SK-N-SH treated with all-trans-retinoic acid at 6 μM for 48 hours (cell line): ENCODE results near the gene IL17RD.
A peak's percentile ranks its signal among the peaks of the same experiment; 100 is the strongest.

Source experiments
- ATAC-seq: fragments of 200-7000 bp; cut with Tn5 transposase; 3 replicates; pipeline ENCODE4 v1.9.1; 2020; ENCODE audit warnings: mild to moderate bottlenecking, moderate library complexity
- ARNTL ChIP-seq: fragments of 450-650 bp; formaldehyde crosslinking; IDR thresholded peaks from 2 replicates; pipeline ENCODE4 v1.5.0; 2020; ENCODE audit warnings: low read depth, mild to moderate bottlenecking, moderate library complexity, borderline replicate concordance
- BACH2 ChIP-seq: fragments of 250-450 bp; sonication (Bioruptor Pico); IDR thresholded peaks from 2 replicates; pipeline ENCODE4 v1.9.0; 2021; ENCODE audit warnings: mild to moderate bottlenecking, borderline replicate concordance
- CREB5 ChIP-seq: fragments of 250-450 bp; sonication (Bioruptor Pico); IDR thresholded peaks from 2 replicates; pipeline ENCODE4 v1.5.1; 2020; ENCODE audit warnings: low read depth, mild to moderate bottlenecking, moderate library complexity
- CSDC2 ChIP-seq: fragments of 250-450 bp; sonication (Bioruptor Pico); IDR thresholded peaks from 2 replicates; pipeline ENCODE4 v1.5.0; 2020; ENCODE audit warnings: mild to moderate bottlenecking, moderate library complexity
- CSRNP3 ChIP-seq: fragments of 250-450 bp; sonication (Bioruptor Pico); IDR thresholded peaks from 2 replicates; pipeline ENCODE4 v1.5.1; 2021; ENCODE audit warnings: mild to moderate bottlenecking, moderate library complexity
- ESRRG ChIP-seq: fragments of 250-450 bp; sonication (Bioruptor Pico); IDR thresholded peaks from 2 replicates; pipeline ENCODE4 v1.6.1; 2021; ENCODE audit warnings: mild to moderate bottlenecking
- GLIS3 ChIP-seq: fragments of 250-450 bp; sonication (Bioruptor Pico); IDR thresholded peaks from 2 replicates; pipeline ENCODE4 v1.5.0; 2020; ENCODE audit warnings: mild to moderate bottlenecking, moderate library complexity
- ISL1 ChIP-seq: fragments of 250-450 bp; sonication (Bioruptor Pico); IDR thresholded peaks from 2 replicates; pipeline ENCODE4 v2.1.2; 2022; ENCODE audit warnings: mild to moderate bottlenecking, moderate library complexity
- OSR1 ChIP-seq: fragments of 250-450 bp; sonication (Bioruptor Pico); IDR thresholded peaks from 2 replicates; pipeline ENCODE4 v1.8.0; 2022; ENCODE audit warnings: moderate library complexity, mild to moderate bottlenecking, inconsistent platforms
- PATZ1 ChIP-seq: fragments of 250-450 bp; sonication (Bioruptor Pico); IDR thresholded peaks from 2 replicates; pipeline ENCODE4 v1.8.0; 2020; ENCODE audit warnings: mild to moderate bottlenecking, moderate library complexity, borderline replicate concordance
- POU6F1 ChIP-seq: fragments of 250-450 bp; sonication (Bioruptor Pico); IDR thresholded peaks from 2 replicates; pipeline ENCODE4 v1.8.0; 2021; ENCODE audit warnings: low read depth, mild to moderate bottlenecking, moderate library complexity, borderline replicate concordance
- PPARA ChIP-seq: fragments of 250-450 bp; sonication (Bioruptor Pico); IDR thresholded peaks from 2 replicates; pipeline ENCODE4 v1.5.0; 2020; ENCODE audit warnings: mild to moderate bottlenecking, borderline replicate concordance
- RARB ChIP-seq: fragments of 250-450 bp; sonication (Bioruptor Pico); IDR thresholded peaks from 2 replicates; pipeline ENCODE4 v1.8.0; 2021; ENCODE audit warnings: mild to moderate bottlenecking, moderate library complexity
- SNAI2 ChIP-seq: fragments of 250-450 bp; sonication (Bioruptor Pico); IDR thresholded peaks from 2 replicates; pipeline ENCODE4 v1.5.0; 2020; ENCODE audit warnings: mild to moderate bottlenecking, moderate library complexity
- TCF4 ChIP-seq: fragments of 250-450 bp; sonication (Bioruptor Pico); IDR thresholded peaks from 2 replicates; pipeline ENCODE4 v1.8.0; 2021; ENCODE audit warnings: mild to moderate bottlenecking, moderate library complexity, borderline replicate concordance
- TOX ChIP-seq: fragments of 250-450 bp; sonication (Bioruptor Pico); IDR thresholded peaks from 2 replicates; pipeline ENCODE4 v1.8.0; 2021; ENCODE audit warnings: mild to moderate bottlenecking, moderate library complexity, borderline replicate concordance
- TSHZ2 ChIP-seq: fragments of 250-450 bp; sonication (Bioruptor Pico); IDR thresholded peaks from 2 replicates; pipeline ENCODE4 v1.5.0; 2020; ENCODE audit warnings: mild to moderate bottlenecking, moderate library complexity
- ZC3H10 ChIP-seq: fragments of 250-450 bp; sonication (Bioruptor Pico); IDR thresholded peaks from 2 replicates; pipeline ENCODE4 v1.5.1; 2021; ENCODE audit warnings: mild to moderate bottlenecking, moderate library complexity
- ZFP3 ChIP-seq: fragments of 250-450 bp; sonication (Bioruptor Pico); IDR thresholded peaks from 2 replicates; pipeline ENCODE4 v1.5.0; 2020; ENCODE audit warnings: mild to moderate bottlenecking, moderate library complexity
- ZFP30 ChIP-seq: fragments of 450-650 bp; formaldehyde crosslinking; IDR thresholded peaks from 2 replicates; pipeline ENCODE4 v1.5.0; 2022; ENCODE audit warnings: mild to moderate bottlenecking, moderate library complexity
- ZNF565 ChIP-seq: fragments of 450-650 bp; formaldehyde crosslinking; conservative IDR thresholded peaks from 2 replicates; pipeline ENCODE4 v1.5.0; 2020; ENCODE audit warnings: low read depth, mild to moderate bottlenecking, moderate library complexity
- ZNF70 ChIP-seq: fragments of 450-650 bp; formaldehyde crosslinking; IDR thresholded peaks from 2 replicates; pipeline ENCODE4 v1.5.0; 2020; ENCODE audit warnings: mild to moderate bottlenecking, moderate library complexity
- ZNF8 ChIP-seq: fragments of 450-650 bp; formaldehyde crosslinking; IDR thresholded peaks from 2 replicates; pipeline ENCODE4 v1.5.0; 2020; ENCODE audit warnings: mild to moderate bottlenecking, moderate library complexity

IL17RD gene

GRCh38 chr3:57151021-57151449 lies 14.1 kb downstream of the IL17RD start:
- TF ChIP-seq ZNF565 (CRISPR knock-in tag) = 0 out of 2 replicates have a peak, but pooled peaks have one; percentile 11
- TF ChIP-seq POU6F1 (CRISPR knock-in tag) = no peak
- peak; percentile 51; the same call in 1 of the 2 replicates for TF ChIP-seq RARB
- TF ChIP-seq OSR1 = no peak
- TF ChIP-seq ZFP30 = no peak
- TF ChIP-seq CSRNP3 = no peak
- TF ChIP-seq ZFP3 = no peak
- peak; percentile 78 for TF ChIP-seq CREB5 (CRISPR knock-in tag)
- no peak for TF ChIP-seq BACH2
- no peak for TF ChIP-seq PPARA (CRISPR knock-in tag)
- TF ChIP-seq ZC3H10 (CRISPR knock-in tag) = no peak
- no peak for TF ChIP-seq ESRRG (CRISPR knock-in tag)
- peak; percentile 71 for TF ChIP-seq TCF4 (CRISPR knock-in tag)
- TF ChIP-seq TSHZ2 (CRISPR knock-in tag) = peak; percentile 86
- TF ChIP-seq PATZ1 (CRISPR knock-in tag) = peak; percentile 64; the same call in 1 of the 2 replicates
- TF ChIP-seq TOX (CRISPR knock-in tag) = peak; percentile 43
- no peak for TF ChIP-seq SNAI2 (CRISPR knock-in tag)
- no peak for TF ChIP-seq GLIS3
- TF ChIP-seq ARNTL = no peak
- TF ChIP-seq CSDC2 (CRISPR knock-in tag) = no peak
- TF ChIP-seq ZNF70 (CRISPR knock-in tag) = 0 out of 2 replicates have a peak, but pooled peaks have one; percentile 11
- TF ChIP-seq ZNF8 (CRISPR knock-in tag) = 0 out of 2 replicates have a peak, but pooled peaks have one; percentile 10
- TF ChIP-seq ISL1 (CRISPR knock-in tag) = peak; percentile 95
- peak; percentile 88 for ATAC-seq

GRCh38 chr3:57150113-57150581 lies 15.0 kb downstream of the IL17RD start:
- peak; percentile 42 for ATAC-seq
- TF ChIP-seq RARB (no peak), CREB5 (CRISPR knock-in tag) (no peak), PATZ1 (CRISPR knock-in tag) (peak; percentile 48; the same call in 1 of the 2 replicates), TOX (CRISPR knock-in tag) (no peak), ZNF565 (CRISPR knock-in tag) (no peak), CSRNP3 (no peak), ZFP30 (no peak), ZC3H10 (CRISPR knock-in tag) (no peak), ISL1 (CRISPR knock-in tag) (peak; percentile 76), ESRRG (CRISPR knock-in tag) (no peak), SNAI2 (CRISPR knock-in tag) (no peak), CSDC2 (CRISPR knock-in tag) (no peak), GLIS3 (no peak), BACH2 (no peak), ZFP3 (no peak), ZNF70 (CRISPR knock-in tag) (no peak), ARNTL (no peak), ZNF8 (CRISPR knock-in tag) (0 out of 2 replicates have a peak, but pooled peaks have one; percentile 3), PPARA (CRISPR knock-in tag) (no peak), TCF4 (CRISPR knock-in tag) (no peak)
